ENCODE measurements around the gene FBRSL1.

DNA sequence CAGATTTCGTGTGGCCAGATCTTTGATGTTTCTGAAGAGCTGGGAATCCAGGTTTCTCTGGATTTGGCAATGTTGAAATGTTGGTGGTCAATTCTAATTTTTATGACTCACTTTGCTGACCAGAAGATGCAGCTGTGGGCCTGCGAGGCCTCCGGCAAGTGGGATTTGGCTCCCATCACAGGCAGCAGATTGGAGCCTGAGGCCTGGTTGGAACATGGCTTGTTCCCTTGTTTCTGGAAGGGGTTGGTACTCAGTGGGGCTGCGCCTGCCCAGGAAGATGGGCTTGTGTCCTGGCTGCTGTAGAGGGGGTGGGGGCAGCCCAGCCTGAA is 23.1 kb downstream of the FBRSL1 start:
- TF ChIP-seq POLR2A (IDR thresholded peaks at IDR 0.05) (no peak), POLR2AphosphoS5 (IDR thresholded peaks at IDR 0.05) (no peak)
- TF ChIP-seq, protein P1, sequence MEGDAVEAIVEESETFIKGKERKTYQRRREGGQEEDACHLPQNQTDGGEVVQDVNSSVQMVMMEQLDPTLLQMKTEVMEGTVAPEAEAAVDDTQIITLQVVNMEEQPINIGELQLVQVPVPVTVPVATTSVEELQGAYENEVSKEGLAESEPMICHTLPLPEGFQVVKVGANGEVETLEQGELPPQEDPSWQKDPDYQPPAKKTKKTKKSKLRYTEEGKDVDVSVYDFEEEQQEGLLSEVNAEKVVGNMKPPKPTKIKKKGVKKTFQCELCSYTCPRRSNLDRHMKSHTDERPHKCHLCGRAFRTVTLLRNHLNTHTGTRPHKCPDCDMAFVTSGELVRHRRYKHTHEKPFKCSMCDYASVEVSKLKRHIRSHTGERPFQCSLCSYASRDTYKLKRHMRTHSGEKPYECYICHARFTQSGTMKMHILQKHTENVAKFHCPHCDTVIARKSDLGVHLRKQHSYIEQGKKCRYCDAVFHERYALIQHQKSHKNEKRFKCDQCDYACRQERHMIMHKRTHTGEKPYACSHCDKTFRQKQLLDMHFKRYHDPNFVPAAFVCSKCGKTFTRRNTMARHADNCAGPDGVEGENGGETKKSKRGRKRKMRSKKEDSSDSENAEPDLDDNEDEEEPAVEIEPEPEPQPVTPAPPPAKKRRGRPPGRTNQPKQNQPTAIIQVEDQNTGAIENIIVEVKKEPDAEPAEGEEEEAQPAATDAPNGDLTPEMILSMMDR (IDR thresholded peaks at IDR 0.05): no peak

Data from sigmoid colon (tissue), 4 donors.